ENCODE results near the gene PPIB. TPM values are rescaled to one million over a fixed set of nuclear protein-coding genes. Genes with fewer than 3 reads are reported as not detected.
A peak's percentile ranks its signal among the peaks of the same experiment; 100 is the strongest.

The PPIB gene
- total and polyA plus RNA-seq, 2 donors (not counting 1 experiment from before 2014, with no cell fraction given), result 108 to 176 TPM

GRCh38 chr15:64107337-64107736 lies 55.5 kb downstream of the PPIB start:
- POLR2A ChIA-PET, result no interaction called here
- Histone ChIP-seq H2AFZ (ENCODE audit: insufficient read depth, low read depth, low read length, poor library complexity, severe bottlenecking) (no peak overlapping the region), H4K20me1 (ENCODE audit: control insufficient read depth, insufficient read depth, low read length, poor library complexity, severe bottlenecking) (peaks cover 46% of the 10 kb centered on the region), H3K9ac (ENCODE audit: low read length) (no peak overlapping the region), H3K4me1 (ENCODE audit: control insufficient read depth in 2 of 2, insufficient read depth in 2 of 2, low read length in 2 of 2) (peaks cover 36 to 47% of the 10 kb centered on the region in 2 donors), H3K27ac (ENCODE audit: low read length in 2 of 2) (peak overlapping the region in 1 of 2 donors; percentile 23), H3K27me3 (replicated peaks in 1 of 4; ENCODE audit: control extremely low read depth in 1 of 4, control insufficient read depth in 3 of 4, insufficient read depth in 4 of 4, low read length in 3 of 4) (no peaks in the 10 kb centered on the region), H3K79me2 (ENCODE audit: control insufficient read depth, insufficient read depth, low read length) (peaks cover 93% of the 10 kb centered on the region), H3K4me2 (replicated peaks; ENCODE audit: low read depth, low read length, poor library complexity, severe bottlenecking) (no peak overlapping the region), H3K4me3 (ENCODE audit: control extremely low read depth in 1 of 5, extremely low read depth in 1 of 5, insufficient read depth in 1 of 5, low read depth in 2 of 5, low read length in 4 of 5) (no peak overlapping the region), H3K36me3 (replicated peaks in 1 of 2; ENCODE audit: control extremely low read depth in 1 of 2, control insufficient read depth in 1 of 2, extremely low read depth in 1 of 2, insufficient read depth in 2 of 2, low read length in 1 of 2) (peaks cover 6% of the 10 kb centered on the region in 2 experiments), H3K9me3 (ENCODE audit: control extremely low read depth in 1 of 3, control insufficient read depth in 2 of 3, insufficient read depth in 1 of 3, low read length in 2 of 3) (peaks cover 0 to 1% (median 0%) of the 10 kb centered on the region in 3 donors)
- CTCF ChIA-PET, result no interaction called here
- H3K27me3 Mint-ChIP-seq, result no peaks in the 10 kb centered on the region
- H3K4me1 Mint-ChIP-seq, result peaks cover 59% of the 10 kb centered on the region
- no CpG with 5 or more reads among the region's 1 CpG for WGBS (ENCODE audit: insufficient coverage)
- no peak for DNase-seq
- H3K27ac Mint-ChIP-seq, result no peak overlapping the region
- TF ChIP-seq CTCF (IDR thresholded peaks at IDR 0.05), result no peak
- TF ChIP-seq EZH2 (IDR thresholded peaks at IDR 0.05; ENCODE audit: borderline replicate concordance, insufficient read depth, low read depth, low read length, poor library complexity, severe bottlenecking), result no peak
- H3K9me3 Mint-ChIP-seq (ENCODE audit: insufficient read depth), result no peaks in the 10 kb centered on the region
- no peak overlapping the region for H3K4me3 Mint-ChIP-seq
- intact Hi-C loops (cut with micrococcal nuclease), result no loop called here
- no peak for ATAC-seq (ENCODE audit: low read depth)

Small RNAs within 50 kb of the gene (small RNA-seq; reads per million reads assigned to genes)
- not detected for gene RF00019 (ENCODE audit: insufficient read length, low read depth, low replicate concordance)

Other genes starting within 250 kb of the PPIB start
- gene DAPK2, start 116.5 kb downstream of the PPIB start, total RNA-seq, result 31.0 and 31.9 TPM in 2 replicates
- gene DAPK2, start 116.5 kb downstream of the PPIB start, polyA plus RNA-seq, result 5.0 and 8.3 TPM in 2 replicates
- 64.4 and 68.2 TPM in 2 replicates for gene CIAO2A, start 69.2 kb downstream of the PPIB start, total RNA-seq
- gene CIAO2A, start 69.2 kb downstream of the PPIB start, polyA plus RNA-seq, result 71.5 and 101 TPM in 2 replicates
- gene SNX1, start 67.0 kb downstream of the PPIB start, total RNA-seq, result 152 and 168 TPM in 2 replicates
- gene SNX1, start 67.0 kb downstream of the PPIB start, polyA plus RNA-seq, result 75.8 and 87.9 TPM in 2 replicates
- gene SNX22, start 11.3 kb downstream of the PPIB start, total RNA-seq, result 43.0 and 44.9 TPM in 2 replicates
- 196 and 305 TPM in 2 replicates for gene SNX22, start 11.3 kb downstream of the PPIB start, polyA plus RNA-seq
- gene CSNK1G1, start 193.2 kb upstream of the PPIB start, total RNA-seq, result 39.0 and 40.3 TPM in 2 replicates
- gene CSNK1G1, start 193.2 kb upstream of the PPIB start, polyA plus RNA-seq, result 5.2 and 6.5 TPM in 2 replicates
- gene PCLAF, start 218.4 kb upstream of the PPIB start, total RNA-seq, result 0.42 and 0.46 TPM in 2 replicates
- 0.82 and 0.92 TPM in 2 replicates for gene PCLAF, start 218.4 kb upstream of the PPIB start, polyA plus RNA-seq
- gene TRIP4, start 224.8 kb upstream of the PPIB start, total RNA-seq, result 35.7 and 38.2 TPM in 2 replicates
- 13.7 and 17.0 TPM in 2 replicates for gene TRIP4, start 224.8 kb upstream of the PPIB start, polyA plus RNA-seq

Measured in B cell (primary cell).